Stimulated activated CD4-positive, alpha-beta T cell treated with anti-CD3 and anti-CD28 coated beads, TNF-alpha, amount 100 ng/mL, for 24 hours (primary cell): ENCODE results near the gene RIMBP2.

ENCODE experiments used
- DNase-seq, 3 experiments: peaks; one replicate each; pipeline ENCODE4 v3.0.0-alpha.2; 2020; ENCODE audit warnings: low read depth in 3 of 3

Gene RIMBP2

GRCh38 chr12:130444986-130445385 is 271.1 kb downstream of the RIMBP2 start:
- DNase-seq: no peak

DNA sequence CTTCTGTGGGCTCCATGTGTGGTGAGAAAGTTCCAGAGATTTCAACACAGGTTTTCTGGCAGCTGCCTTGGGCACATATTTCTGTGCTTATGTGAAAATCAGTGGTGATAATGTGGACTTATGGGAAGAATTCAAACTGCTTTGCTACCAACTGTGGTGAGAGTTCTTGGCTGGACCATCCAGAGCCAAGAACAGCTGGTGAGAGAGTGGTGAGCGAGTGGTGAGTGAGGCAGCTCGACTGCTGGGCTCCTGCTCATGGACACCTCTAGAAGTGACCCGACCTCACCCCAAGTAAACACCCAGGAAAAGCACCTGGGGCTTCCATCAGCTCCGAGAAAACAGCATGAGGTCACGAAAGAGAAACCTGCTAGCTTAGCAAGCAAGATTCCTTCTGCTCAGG is 272.0 kb downstream of the RIMBP2 start:
- no peak for DNase-seq

DNA sequence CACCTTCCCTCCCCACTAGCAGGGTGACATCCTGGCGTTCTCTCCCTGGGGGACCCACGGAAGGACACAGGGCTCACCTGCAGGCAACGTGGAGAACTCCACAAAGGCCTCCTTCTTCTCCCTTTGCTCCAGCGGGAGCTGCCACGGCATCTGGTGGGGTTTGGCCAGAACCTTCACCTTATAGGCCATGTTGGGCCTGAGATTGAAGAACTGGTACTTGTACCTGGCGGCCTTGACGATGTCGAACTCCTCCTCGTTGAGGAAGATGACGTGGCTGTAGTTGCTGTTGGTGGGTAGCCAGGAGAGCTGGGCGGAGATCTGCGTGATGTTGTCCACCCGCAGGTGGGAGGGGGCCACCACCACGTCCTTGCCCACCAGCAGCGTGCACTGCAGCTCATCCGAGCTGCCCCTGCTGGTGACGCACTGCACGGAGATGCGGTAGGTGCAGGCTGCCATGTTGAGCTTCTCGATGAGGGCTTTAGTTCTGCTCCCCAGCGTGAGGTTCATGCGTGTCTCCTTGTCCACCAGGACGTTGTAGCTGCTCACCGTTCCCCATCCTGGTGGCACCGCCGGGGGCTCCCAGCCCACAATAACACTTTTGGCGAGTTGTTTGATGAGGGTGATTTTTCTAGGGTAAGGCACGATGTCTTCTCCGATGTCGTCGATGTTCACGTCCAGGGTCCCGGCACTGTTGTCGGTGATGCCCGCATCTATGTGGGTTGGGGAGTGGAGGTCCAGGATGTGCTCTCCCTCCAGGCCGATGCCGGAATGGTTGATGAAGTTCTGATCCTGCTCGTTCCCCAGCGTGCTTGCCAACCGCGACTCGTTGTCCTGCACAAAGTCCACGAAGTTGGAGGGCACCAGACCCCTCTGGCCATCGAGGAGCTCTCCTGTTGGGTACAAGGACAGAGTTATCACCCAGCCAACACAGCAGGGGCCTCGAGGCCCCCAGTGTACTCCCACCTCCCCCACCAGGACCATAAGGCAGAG is 274.0 kb downstream of the RIMBP2 start:
- DNase-seq: no peak

DNA sequence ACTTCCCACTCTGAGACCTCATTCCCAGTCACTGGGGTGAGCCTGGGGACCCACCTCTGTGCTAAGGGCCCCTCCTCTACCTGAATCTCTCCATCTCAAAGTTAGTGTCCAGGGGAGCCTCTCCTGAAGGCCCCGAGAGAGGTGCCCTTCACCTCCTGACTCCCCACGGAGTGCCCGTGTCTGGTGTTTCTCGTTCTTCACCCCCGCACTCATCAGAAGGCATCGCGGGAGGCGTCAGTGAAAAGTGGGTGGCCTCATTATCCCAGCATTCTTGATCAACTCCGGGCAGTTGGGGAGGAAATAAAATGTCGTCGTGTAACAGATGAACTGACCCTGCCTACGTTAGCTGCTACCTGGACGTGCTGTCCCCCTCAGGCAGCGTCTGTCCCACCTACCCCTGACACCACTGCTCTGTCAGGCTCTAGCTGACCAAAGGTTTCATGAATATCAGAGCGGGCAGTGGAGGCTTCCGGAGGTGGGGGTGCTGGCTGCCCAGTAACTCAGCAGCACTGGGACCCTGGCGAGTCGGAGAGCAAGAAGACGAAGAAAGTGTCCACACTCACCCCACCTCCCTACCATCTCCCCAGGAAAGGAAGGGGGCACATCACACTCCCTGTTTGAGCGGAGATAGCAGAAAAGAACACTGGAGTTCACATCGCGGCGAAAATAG is 275.6 kb downstream of the RIMBP2 start:
- no peak for DNase-seq

- no peak for DNase-seq
Observed at GRCh38 chr12:130439250-130439649, 276.8 kb downstream of the RIMBP2 start.

DNA sequence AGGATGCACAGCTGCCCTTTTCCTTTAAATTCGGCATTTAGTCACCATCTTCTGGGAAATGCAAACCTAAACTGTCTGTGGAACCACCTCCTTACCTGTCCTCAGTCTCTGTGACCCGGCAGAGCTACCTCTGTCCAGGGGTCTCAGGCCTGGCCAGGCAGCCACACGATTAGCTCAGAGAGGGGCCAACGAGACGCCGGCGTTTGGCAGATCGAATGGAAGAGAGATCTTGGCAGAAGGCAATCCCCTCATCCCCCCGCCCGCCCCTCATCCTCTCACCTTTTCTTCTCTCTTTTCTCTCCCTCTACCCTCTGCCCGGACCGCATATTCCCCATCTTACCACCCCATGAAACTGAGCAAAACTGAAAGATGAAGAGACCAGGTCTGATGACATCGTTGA is 277.4 kb downstream of the RIMBP2 start:
- DNase-seq: no peak

DNA sequence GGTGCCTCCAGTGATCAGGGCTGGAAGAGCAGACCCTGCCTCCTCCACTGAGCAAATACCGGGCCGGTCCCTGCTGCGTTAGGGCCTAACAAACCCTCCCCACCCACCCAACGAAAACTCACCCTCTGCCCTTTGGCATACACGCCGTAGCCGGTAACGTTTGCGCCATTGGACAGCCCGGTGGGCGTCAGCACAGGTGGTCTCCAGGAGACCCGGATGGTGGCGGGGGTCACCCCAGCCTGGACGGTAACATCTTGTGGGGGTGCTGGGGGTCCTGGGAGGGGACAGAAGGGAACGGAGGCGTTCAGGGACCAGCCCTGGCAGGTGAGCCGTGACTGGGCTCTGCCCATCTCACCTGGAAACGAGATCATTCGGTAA is 277.9 kb downstream of the RIMBP2 start:
- no peak for DNase-seq

- no peak for DNase-seq
Observed at GRCh38 chr12:130437555-130438242, 278.4 kb downstream of the RIMBP2 start.

GRCh38 chr12:130436741-130437501 is 279.2 kb downstream of the RIMBP2 start:
- no peak for DNase-seq

- DNase-seq: no peak
Observed at GRCh38 chr12:130435826-130436225, 280.3 kb downstream of the RIMBP2 start.

- no peak for DNase-seq
Observed at GRCh38 chr12:130435331-130435730, 280.8 kb downstream of the RIMBP2 start.

DNA sequence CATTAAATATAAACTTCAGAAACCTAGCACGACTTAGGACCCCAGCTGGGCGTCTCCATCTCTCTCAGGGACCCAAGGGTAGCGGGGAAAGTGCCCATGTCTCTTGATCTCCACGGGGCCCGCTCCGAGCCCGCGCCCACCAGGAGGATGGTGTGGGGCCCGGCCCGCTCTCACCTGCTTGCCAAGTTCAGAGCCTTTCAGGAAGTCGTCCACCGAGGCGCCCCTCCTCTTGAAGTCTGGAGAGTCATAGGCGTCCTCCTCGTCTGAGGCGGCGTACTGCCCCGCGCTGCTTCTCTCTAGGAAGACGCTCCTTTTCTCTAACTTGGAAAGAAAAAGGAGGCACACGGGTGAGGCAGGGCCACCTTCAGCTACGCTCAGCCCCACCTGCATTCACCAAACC is 281.5 kb downstream of the RIMBP2 start:
- DNase-seq: no peak

GRCh38 chr12:130433834-130434233 is 282.3 kb downstream of the RIMBP2 start:
- no peak for DNase-seq

DNA sequence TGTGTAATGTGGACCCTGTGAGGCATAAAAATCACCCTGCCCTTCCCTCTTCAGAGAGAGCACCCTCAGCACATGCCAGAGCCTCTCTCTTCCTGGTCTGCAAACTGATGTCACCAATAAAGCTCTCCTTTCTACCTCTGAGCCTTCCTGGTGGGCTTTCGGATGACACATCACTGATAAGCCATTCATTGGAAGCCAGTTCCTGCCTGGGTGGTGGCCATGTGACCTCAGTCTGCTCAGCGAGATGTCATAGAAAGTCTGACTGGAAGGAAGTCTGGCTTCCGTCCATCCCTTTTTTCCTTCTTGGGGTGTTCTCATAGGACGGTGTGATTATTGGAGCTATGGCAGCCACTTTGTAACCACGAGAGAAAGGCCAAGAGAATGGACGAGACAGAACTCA is 282.7 kb downstream of the RIMBP2 start:
- DNase-seq: no peak

GRCh38 chr12:130431176-130431575 is 284.9 kb downstream of the RIMBP2 start:
- no peak for DNase-seq

DNA sequence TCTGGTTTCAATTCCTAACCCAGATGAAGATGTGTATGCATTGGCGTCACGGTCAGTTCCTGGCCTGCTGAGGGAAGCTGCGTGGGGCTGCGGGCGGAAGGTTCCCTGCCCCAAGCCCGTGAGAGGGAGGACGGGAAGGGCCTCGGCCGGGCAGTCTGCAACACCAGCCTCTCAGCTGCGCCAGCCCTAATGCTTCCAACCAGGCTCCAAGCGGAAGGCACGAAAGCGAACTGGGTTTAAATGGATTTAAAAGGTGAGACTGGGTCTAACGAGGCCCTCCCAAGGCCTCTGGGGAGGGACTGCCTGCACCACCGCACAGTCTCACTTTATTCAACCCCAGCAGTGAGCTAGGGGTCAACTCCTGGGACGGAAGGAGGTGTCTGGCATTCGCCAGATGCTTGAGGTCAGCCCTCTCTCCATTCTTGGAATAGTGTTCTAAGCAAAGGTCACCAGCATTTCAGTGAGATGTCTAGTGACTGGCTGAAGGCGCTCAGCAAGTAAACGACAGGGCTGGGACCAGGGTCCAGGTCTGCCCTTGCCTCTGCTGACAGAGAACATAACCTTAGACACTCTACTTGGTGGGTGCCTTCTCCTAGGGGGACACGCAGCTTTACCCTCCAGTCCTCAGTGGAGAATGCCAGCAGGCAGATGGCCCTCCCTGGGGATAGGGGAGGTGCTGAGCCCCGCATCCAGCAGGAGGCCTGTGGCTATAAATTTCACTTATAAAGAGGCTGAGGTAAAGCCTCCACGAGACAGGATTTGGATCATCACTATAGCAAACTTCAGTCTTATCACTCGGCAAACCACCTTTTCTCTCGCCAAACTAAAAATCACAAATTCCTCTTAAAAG is 286.2 kb downstream of the RIMBP2 start:
- DNase-seq: no peak

- no peak for DNase-seq
Observed at GRCh38 chr12:130428116-130428515, 288.0 kb downstream of the RIMBP2 start.

- DNase-seq: no peak
Observed at GRCh38 chr12:130427381-130427887, 288.7 kb downstream of the RIMBP2 start.

DNA sequence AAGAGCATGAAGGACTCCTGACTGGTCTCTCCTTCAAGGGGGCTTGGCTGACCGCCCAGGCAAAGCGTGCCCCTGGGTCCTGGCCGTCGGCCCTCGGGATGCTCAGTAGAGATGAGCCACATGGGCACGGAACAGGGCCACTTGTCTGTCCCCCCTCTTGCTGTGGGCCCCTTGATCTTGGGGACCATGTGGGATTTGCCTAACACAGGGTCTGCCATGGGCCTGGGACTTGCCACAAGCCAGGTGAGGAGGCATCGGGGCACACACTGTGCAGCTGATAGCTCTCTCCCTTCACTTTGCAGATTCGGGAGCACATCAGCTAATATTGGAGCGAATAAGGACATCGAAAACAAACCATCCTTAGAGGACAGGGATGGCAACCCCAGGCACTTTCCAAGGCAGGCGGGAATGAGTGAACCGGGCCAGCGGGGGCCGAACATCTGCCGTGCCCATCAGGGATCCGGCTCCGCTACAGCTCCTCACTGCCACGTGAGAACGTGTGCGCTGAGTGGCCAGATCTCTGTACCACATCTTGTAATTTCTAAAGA is 290.3 kb downstream of the RIMBP2 start:
- no peak for DNase-seq
